ENCODE results near the gene TRMO.

- no peak for TF ChIP-seq CTCF (IDR thresholded peaks at IDR 0.05)
- TF ChIP-seq POLR2A (IDR thresholded peaks at IDR 0.05): no peak
These were observed 13.0 kb upstream of the TRMO start for GRCh38 chr9:97935276-97935675.
